ENCODE results near the gene SERPINE1.

SERPINE1 gene

DNA sequence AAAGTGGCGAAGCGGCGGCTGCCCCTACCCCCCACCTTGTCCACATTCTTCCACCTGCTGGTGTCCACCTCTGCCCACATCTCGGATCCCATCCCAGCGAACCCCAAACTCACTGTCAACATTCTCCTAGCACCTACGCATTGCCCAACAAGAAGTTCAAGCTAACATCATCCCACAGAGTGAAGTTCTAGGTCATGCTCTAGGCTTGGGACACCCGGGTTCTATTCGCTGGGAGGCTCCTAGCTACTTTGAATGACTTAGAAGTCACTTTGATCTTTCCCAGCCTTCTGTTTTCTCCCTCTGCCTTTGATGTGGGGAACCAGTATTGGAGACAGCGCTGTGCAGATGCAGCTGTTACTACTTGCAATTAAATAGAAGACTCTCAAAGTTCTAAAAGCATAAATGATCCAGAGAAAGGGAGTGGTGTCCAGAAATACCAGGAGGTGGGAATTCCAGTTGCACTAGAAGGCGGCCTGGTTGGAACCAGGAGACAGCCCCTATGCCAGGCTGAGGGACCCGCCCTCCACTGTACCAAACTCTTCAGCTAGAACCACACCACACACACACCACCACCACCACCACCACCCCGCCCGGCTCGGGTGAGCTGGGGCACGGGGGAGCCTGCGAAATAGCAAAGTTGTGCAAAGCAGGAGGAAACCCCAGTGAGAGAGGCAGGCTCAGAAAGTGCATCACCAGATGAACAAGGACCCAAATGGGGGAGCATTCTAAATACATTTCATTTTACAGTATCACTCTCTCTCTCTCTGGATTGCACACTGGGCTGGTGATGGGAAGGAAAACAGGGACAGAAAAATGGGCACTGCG is 43.9 kb downstream of the SERPINE1 start:
- DNase-seq, result no peak

DNA sequence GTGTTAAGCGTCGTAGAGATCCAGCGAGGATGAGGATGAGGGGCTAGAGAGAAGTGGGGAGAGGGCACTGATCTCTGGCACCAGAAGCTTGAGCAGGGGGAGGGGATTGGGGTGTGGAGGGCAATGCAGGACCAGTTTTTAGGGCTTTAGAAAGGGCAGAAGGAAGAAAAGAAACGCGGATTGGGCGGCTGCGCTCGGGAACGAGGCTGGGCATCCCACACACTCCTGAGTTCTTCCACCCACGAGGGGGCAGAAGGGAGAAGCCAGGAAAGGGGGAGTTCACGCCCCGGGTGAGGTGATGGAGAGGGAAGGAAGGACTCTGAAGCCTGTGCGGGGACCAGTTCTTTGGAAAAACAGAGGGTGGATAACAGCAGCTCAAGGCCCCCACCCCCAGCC is 44.5 kb downstream of the SERPINE1 start:
- DNase-seq, result peak; percentile 13

DNA sequence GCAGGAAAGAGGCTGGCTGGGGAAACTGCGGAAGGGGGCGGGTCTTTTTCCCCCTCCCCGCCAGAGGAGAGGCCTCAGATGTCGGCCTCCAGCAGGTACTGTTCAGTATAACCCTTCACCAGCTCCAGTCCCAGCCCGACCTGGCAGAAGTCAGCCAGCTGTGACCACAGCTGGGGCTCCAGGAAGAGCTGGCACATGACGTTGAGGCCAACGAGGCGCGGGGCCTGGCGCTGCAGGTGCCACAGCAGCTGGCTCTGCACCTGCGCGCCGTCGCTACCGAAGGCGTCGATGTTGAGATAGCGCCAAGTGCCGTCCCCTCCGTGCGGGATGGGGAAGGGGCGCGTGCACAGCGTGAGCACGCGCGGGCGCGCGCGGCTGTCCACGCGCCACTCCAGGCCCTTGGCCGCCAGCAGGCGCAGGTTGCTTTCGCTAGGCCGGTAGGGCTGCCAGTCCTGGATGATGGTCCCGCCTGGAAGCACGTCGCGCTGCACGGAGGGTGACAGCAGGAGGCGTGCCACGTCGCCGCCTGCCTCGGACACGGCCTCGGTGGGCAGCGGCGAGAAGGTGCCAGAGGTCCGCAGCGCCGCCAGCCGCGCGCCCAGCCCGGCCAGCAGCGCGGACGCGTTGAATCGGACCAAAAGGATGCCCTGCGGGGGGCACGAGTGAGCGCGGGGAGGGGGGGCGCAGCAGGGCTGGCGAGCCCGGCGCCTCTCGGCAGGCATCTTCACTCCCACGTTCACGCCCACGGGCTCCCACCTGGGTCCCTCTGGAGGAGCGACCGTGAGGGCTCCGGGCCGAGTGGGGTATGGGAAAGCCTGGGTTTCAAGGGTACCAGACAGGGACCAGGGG is 45.3 kb downstream of the SERPINE1 start:
- peak; percentile 55 for DNase-seq

DNA sequence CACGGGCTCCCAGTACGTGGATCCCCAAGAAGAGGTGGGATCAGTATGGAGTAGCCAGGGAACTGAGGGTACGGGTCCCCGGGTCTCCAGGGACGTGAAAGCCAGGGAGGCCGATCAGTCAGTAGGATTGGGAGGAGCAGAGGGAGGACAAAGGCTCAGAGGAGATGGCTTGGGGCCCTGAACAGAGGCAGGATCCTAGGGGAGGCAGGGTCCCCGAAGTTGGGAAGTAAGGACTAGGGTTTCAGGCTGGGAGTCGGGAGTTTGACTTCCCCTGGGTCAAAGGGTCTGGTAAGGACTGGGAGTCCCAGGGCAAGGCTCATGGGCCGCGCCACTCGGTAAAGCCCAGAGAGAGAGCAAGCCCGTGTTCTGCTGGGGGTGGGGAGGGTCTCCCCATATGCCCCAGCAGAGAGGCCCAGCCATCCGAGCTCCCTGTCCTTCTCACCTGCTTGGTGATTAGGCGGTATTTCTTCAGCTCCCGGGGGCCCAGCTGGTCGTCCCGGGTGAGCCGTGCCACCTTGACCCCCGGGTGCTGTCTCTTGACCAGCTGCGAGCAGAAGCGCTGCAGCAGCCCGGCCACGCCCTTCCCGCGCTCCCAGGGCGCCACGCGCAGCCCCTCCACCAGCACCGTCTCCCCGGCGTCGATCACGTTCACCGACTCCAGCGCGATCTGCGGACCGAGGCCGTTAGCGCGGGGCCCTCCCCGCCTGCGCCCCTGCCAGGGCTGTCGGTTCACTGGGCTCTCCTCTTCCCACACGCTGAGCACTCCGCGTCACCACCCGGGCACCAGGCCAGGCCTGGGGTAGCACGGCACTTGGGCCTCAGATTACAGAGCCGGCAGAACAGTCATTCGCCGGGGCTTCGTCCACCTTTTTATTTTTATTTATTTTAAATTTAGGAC is 46.2 kb downstream of the SERPINE1 start:
- DNase-seq, result peak; percentile 61

DNA sequence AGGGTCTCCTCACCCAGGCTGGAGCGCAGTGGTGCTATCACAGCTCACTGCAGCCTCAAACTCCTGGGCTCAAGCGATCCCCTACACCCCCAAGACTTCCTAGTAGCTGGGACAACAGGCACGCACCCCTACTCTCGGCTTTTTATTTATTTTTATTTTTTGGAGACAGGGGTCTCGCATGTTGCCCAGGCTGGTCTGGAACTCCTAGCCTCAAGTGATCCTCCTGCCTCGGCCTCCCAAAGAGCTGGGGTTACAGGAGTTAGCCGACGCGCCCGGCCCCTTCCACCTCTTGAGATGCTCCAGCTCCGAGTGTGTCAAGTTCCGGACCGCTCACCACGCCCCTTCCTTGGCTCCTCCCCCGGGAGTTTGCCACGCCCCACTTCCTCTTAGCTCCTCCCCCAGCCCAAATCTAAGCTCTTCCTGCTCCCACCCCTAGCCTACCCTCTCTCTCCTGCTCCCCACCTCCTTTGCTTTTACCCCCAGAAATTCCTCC is 46.9 kb downstream of the SERPINE1 start:
- peak; percentile 41 for DNase-seq

DNA sequence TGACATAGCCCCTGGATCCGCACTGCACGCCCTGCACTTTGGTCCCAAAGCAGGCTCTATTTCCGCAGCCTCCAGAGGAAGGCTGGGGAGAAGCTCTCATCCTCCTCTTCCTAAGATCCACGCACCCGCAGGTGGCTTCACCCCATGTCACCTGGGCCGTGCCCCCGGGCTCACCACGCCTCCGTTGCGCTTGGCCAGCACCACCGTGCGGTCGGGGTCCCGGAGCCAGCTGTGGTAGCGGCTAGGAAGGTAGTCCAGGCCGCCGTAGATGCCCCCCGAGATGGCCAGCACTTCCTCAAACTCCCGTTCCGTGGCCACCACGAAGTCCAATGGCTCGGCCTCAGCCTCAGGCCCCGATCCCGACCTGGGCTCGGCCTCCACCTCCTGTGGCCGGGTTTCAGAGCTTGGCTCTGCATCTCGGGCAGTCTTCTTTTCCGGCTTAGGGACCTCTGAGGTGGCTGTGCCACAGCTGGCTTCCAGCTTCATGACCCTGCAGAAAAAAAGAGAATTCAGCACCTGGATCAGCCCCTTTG is 47.5 kb downstream of the SERPINE1 start:
- no peak for DNase-seq

DNA sequence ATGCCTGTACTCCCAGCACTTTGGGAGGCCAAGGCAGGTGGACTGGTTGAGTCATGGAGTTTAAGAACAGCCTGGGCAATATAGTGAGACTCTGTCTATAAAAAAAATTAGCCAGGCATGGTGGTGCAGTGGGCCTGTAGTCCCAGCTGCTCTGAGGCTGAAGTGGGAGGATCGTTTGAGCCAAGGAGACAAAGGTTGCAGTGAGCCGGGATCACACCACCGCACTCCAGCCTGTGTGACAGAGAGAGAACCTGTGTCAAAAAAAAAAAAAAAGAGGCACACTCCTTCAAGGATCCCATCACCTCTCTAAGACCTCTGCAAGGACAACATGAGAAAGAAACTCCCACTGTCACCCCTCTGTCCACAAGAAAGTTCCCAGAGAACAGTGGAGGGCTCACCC is 48.8 kb downstream of the SERPINE1 start:
- DNase-seq, result no peak

DNA sequence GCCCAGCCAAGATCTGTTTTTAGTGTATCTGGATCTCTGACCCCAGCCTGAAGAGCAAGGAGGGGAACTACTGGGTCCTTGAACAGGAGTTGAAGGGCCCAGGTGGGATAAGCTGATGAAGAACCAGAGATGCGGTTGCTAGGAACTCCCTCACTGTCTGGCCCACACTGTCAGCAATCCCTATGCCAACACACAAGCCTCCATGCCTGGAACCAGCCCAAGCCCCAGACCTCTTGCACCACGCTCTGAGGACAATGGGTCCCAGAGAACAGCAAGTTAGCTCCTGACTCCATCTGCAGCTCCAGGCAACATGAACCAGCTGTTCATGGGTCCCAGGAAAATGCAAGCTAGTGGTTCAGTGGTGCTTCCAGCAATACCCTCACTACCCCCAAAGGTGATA is 50.7 kb downstream of the SERPINE1 start:
- no peak for DNase-seq

DNA sequence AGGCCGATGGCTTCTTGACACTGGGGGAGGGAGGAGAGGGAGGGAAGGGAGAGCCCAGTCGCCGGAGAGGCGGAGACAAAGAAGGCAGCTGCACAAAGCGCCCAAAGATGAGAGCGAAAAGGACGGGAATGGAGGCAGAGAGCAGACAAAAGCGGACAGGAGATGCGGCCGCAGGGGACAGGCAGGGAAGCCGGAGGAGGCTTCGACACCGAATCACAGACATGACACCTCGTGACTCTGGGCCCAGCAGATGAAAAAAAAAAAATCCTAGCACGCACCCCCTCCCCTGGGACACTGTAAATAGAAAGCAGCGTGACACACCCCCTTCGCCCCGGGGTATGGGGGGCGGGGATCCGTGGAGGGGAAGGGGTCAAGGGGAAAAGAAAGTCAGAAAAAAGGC is 52.2 kb downstream of the SERPINE1 start:
- peak; percentile 58 for DNase-seq

DNA sequence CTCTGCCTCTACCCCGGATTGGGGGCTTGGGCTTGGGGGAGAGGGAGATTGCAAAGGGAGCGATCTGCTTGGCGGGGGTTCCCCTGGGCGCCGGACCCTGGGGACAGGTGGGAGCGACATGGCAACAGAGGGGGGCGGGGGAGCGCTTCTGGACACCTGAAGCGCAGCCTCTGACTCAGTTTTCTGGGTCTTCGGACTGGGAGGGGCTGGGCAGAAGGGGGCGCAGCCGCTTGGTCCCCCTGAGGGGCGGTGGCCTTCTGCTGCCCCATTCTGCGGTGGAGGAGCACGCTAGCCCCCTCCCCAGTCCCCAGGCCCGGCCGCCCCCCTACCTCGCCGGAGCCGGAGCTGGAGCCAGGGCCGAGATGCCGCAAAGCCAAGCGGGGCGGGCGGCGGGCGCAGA is 52.8 kb downstream of the SERPINE1 start:
- DNase-seq, result no peak

DNA sequence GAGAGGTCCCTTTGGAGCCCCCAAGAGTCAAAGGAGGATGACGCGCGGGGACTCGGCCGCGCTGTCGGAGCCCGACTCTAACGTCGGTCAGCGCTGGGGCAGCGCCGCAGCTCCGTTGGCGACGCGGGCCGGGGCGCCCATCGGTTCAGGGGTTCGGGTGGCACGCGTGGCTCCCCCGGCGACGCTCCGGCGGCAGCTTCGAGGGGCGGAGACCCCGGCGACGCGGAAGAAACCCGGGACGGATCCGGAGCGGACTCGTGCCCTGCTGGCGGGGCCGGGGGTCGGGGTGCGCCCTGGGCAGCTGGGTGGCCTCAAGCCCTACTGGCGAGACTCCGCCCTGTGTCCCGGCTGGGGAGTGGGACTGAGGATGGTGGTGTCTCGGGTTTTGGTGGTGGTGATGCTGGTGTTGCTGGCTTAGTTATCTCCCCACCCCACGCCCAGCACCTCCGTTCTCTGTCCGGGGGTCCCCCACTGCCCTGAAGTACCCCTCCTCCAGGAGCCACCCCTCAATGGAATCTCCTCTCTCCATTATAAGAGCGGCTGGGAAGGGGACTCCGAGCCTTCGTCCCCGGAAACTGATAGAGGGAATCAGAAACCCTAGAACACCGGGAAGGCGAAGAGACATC is 53.3 kb downstream of the SERPINE1 start, which contains the start of gene NAT16:
Gene NAT16 (minus strand): TSS at position 164 of the 626 bp plus-strand sequence. CDS start 5,486 bp downstream, outside the sequence.
- DNase-seq, result no peak

DNA sequence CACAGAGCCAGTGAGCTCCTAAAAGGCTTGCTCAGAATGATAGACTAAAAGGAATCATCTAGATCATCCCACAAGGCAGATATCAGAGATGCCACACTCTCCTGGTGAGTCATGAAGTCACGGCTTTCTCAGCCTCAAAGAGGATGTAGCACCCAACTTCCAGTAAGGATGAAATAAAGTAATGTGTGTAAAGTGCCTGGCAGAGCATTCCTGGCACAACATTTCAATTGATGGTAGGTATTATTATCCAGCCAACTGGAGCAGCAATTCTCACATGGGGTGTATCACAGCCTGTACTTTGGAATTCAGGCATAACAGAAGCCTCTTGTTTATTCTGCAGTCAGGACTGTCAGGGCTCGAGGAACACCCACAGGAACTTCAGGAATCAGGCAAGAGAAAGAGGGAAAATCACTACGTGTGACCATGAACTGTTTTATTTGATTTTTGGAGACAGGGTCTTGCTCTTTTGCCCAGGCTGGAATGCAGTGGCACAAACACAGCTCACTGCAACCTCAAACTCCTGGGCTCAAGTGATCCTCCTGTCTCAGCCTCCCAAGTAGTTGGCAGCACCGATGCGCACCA is 58.4 kb downstream of the SERPINE1 start:
- no peak for DNase-seq

DNA sequence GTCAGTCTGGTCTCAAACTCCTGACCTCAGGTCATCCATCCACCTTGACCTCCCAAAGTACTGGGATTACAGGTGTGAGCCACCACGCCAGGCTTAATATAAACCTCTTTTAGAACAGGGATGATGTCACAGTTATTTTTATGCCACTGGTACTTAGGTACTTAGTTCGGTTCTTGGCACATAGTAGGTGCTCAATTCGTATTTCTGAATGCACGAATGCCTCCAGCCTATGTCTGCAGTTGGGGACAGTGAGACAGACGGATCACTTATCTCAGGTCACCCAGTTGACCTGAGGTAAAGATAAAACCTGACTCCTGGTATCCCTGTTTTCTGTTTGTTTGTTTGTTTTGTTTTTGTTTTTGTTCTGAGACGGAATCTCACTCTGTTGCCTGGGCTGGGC is 59.3 kb downstream of the SERPINE1 start:
- DNase-seq, result no peak

DNA sequence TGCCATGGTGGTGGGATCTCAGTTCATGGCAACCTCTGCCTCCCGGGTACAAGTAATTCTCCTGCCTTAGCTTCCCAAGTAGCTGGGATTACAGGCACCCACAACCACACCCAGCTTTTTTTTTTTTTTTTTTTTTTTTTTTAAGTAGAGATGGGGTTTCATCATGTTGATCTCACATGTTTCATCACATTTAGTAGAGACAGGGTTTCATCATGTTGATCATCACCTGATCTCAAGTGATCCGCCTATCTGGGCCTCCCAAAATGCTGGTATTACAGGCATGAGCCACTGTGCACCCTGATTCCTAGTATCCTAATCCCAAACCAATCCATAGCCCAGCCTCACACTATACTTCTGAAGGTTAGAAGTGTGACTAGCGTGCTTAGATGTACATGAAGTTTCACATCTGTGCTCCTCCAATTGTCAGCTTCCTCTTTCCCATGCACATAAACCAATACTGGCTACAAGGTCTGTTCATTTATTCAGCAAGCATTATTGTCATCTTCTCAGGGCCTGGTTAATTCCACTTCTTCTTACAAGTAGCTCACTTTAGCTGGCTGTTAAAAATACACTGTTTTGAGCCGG is 60.0 kb downstream of the SERPINE1 start:
- DNase-seq, result no peak
